ENCODE data around the gene NBPF4.
"Not testable (repeated sequence)": the region's sequence is repeated elsewhere in the genome, so short reads cannot be mapped to it uniquely, and the experiment has no call there.

Gene NBPF4

DNA sequence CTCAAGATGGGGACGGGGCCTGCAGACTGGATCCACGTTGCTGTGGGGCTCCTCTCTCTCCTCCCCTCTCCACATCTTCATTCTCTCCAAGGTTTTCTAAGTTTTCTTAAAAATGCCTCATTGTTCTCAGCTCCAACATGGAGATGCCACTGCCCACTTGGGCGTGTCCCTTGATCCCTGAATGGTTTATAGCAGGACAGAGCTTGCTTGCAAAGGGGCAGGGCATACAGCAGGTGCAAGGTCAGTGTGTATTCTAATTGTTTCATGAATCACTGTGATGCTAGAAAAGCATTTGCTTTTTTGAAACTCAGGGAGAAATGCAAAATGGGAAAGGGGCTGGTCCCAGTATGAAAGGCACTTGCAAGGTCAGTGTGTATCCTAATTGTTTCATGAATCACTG, 13.9 kb downstream of the NBPF4 start:
- H3K9ac ChIP-seq (ENCODE audit: low read length); H3K4me3 ChIP-seq (ENCODE audit: low read length); H3K9me3 ChIP-seq (ENCODE audit: control insufficient read depth, low read depth, low read length); H3K27ac ChIP-seq (ENCODE audit: low read length); H3K4me1 ChIP-seq (ENCODE audit: control insufficient read depth, low read depth, low read length); H3K27me3 ChIP-seq (ENCODE audit: control insufficient read depth, insufficient read depth, low read length); H3K36me3 ChIP-seq (ENCODE audit: control insufficient read depth, low read depth, low read length): not testable (repeated sequence)

DNA sequence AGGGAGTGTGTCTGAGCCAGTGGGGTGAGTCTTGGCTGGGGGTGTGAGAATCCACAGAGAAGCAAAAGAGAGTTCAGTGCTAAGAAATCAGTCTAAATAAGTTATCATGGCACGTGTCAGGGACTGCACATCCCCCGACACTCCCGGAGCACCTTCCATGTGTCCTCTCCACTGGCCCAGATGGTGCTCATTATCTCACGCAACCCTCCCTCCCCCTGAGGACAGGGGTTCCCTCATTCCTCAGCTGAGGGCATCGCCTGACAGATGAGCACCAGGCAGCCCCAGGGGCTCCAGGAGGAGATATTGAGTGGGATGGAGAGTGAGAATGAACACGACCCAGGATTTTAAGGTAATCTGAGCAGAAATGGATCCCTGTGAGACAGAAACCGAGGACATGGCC, 16.1 kb downstream of the NBPF4 start:
- not testable (repeated sequence) for H3K27ac ChIP-seq (ENCODE audit: low read length); H3K4me3 ChIP-seq (ENCODE audit: low read length); H3K27me3 ChIP-seq (ENCODE audit: control insufficient read depth, insufficient read depth, low read length)

DNA sequence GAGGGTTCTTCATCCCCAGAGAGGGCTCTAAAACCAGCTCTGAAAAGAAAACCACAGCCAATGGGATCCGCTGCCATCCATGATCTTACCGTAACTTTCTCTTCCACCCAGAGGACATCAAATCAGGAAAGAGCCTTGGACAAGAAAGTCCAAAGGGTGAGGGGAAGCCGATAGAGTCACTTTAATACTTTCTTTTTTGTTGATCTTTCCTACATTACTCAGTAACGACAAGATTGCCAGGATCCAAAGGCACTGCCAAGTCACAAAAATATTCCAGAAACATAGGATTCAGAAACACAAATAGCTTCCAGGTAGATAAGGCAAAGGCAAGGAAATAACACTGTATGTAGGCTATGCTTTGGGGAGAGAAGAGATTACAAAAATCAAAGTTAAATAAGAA, 17.0 kb downstream of the NBPF4 start:
- H3K9ac ChIP-seq (ENCODE audit: low read length); H3K9me3 ChIP-seq (ENCODE audit: control insufficient read depth, low read depth, low read length); H3K36me3 ChIP-seq (ENCODE audit: control insufficient read depth, low read depth, low read length); H3K4me1 ChIP-seq (ENCODE audit: control insufficient read depth, low read depth, low read length); H3K4me3 ChIP-seq (ENCODE audit: low read length); H3K27me3 ChIP-seq (ENCODE audit: control insufficient read depth, insufficient read depth, low read length); H3K27ac ChIP-seq (ENCODE audit: low read length): not testable (repeated sequence)

More for the DNA sequence above, 16.1 kb downstream of the NBPF4 start:
- H3K9ac ChIP-seq (ENCODE audit: low read length); H3K36me3 ChIP-seq (ENCODE audit: control insufficient read depth, low read depth, low read length); H3K9me3 ChIP-seq (ENCODE audit: control insufficient read depth, low read depth, low read length); H3K4me1 ChIP-seq (ENCODE audit: control insufficient read depth, low read depth, low read length): not testable (repeated sequence)

DNA sequence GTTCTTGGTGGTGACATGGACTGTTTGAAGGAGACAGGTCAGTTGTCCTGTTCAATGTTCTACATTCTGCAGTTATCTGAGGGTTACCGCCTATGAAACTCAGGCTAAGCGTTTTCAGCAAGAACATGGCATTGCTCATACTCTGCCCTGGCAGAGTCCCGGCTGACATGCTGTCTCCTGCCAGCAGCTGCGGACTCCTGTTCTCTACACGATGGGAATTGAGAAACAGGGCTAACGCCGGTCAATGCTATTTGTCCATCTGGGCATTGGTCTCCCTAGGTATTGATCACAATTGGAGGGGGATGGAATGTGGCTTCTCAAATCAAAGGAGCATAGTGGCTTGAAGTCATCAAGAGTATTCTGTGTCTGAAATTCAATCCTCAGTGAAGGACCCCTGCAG, 20.6 kb downstream of the NBPF4 start:
- not testable (repeated sequence) for H3K27ac ChIP-seq (ENCODE audit: low read length); H3K4me1 ChIP-seq (ENCODE audit: control insufficient read depth, low read depth, low read length); H3K9me3 ChIP-seq (ENCODE audit: control insufficient read depth, low read depth, low read length); H3K4me3 ChIP-seq (ENCODE audit: low read length); H3K27me3 ChIP-seq (ENCODE audit: control insufficient read depth, insufficient read depth, low read length); H3K36me3 ChIP-seq (ENCODE audit: control insufficient read depth, low read depth, low read length); H3K9ac ChIP-seq (ENCODE audit: low read length)

DNA sequence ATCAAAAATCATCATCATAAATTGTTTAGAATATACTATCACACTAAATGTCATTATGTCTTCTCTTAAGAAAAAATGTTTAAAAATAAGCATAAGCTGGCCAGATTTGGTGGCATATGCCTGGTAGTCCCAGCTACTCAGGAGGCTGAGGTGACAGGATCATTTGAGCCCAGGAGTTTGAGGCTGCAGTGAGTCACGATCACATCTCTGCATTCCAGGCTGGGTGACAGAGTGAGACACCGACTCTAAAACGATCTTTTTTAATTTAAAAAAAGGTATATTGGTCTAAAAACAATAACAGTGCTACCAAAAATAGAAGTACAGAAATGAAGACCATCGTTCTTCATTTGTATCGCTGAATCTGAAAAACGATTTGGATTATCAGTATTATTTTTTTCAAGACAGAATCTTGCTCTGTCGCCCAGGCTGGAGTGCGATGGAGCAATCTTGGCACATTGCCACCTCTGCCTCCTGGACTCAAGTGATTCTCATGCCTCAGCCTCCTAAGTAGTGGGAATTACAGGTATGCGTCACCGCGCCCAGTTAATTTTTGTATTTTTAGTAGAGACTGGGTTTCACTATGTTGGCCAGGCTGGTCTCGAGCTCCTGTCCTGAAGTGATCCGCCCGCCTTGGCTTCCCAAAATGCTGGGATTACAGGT, 26.2 kb downstream of the NBPF4 start:
- H3K27ac ChIP-seq (ENCODE audit: low read length); H3K4me1 ChIP-seq (ENCODE audit: control insufficient read depth, low read depth, low read length); H3K27me3 ChIP-seq (ENCODE audit: control insufficient read depth, insufficient read depth, low read length); H3K36me3 ChIP-seq (ENCODE audit: control insufficient read depth, low read depth, low read length); H3K4me3 ChIP-seq (ENCODE audit: low read length); H3K9ac ChIP-seq (ENCODE audit: low read length); H3K9me3 ChIP-seq (ENCODE audit: control insufficient read depth, low read depth, low read length): not testable (repeated sequence)

DNA sequence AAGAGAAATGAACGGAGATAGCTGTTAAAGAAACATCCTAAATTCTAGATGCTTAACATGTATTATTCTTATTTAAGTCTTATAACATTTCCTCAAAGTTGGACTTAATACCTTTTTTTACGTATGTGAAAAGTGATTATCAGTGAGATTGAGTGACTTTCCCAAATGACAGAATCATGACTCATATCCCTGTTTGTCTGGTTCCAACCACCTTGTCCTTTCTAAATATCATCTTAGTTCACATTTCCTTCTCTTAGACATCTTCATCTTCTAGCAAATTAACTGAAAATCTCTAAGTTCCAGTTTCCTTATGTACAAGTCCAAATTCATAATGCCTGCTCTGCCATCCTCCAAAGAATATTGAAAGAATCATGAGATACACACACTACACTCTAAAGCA, 26.9 kb downstream of the NBPF4 start:
- not testable (repeated sequence) for H3K27me3 ChIP-seq (ENCODE audit: control insufficient read depth, insufficient read depth, low read length); H3K4me3 ChIP-seq (ENCODE audit: low read length); H3K9ac ChIP-seq (ENCODE audit: low read length); H3K36me3 ChIP-seq (ENCODE audit: control insufficient read depth, low read depth, low read length); H3K9me3 ChIP-seq (ENCODE audit: control insufficient read depth, low read depth, low read length); H3K27ac ChIP-seq (ENCODE audit: low read length); H3K4me1 ChIP-seq (ENCODE audit: control insufficient read depth, low read depth, low read length)

DNA sequence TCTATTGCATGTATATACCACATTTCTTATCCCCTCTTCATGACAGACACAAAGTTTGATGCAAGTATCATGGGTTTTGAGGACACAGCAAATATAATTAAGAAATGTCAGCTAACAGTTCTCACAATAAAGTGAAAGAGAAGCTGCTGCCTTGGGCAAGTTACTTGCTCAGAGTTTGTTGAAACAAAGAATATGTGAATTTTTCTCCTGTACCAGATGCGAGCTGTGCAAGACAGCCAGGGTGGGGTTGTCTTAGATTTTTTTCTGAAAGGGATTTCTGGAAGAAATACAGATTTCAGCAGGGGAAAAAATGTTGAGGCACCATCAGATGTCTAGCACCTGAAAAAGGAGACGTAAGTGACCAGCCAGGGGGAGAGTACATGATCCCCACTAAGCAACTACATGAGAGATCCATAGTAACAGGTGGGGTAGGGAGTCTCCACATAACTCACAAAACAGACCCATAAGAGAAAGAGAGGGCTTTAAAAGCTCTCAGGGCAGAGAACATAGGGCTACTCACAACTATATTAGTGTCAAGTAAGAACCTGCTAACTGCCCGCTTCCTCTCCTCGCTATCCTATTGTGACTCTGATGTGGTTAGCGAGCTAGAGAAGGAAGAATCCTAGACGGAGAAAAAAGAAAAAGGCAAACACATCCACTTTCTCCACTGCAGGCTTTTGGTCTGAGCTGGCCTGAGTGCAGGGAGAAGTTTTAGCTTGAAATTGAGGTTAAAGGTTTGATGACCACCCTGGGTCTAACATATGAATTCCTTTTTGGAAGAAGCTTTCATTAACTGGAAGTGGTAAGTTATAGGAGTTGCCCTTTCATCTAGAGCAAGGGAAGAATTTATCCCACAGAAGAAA, 27.6 kb downstream of the NBPF4 start:
- H3K4me1 ChIP-seq (ENCODE audit: control insufficient read depth, low read depth, low read length); H3K9ac ChIP-seq (ENCODE audit: low read length); H3K9me3 ChIP-seq (ENCODE audit: control insufficient read depth, low read depth, low read length); H3K27me3 ChIP-seq (ENCODE audit: control insufficient read depth, insufficient read depth, low read length); H3K4me3 ChIP-seq (ENCODE audit: low read length); H3K27ac ChIP-seq (ENCODE audit: low read length); H3K36me3 ChIP-seq (ENCODE audit: control insufficient read depth, low read depth, low read length): not testable (repeated sequence)

DNA sequence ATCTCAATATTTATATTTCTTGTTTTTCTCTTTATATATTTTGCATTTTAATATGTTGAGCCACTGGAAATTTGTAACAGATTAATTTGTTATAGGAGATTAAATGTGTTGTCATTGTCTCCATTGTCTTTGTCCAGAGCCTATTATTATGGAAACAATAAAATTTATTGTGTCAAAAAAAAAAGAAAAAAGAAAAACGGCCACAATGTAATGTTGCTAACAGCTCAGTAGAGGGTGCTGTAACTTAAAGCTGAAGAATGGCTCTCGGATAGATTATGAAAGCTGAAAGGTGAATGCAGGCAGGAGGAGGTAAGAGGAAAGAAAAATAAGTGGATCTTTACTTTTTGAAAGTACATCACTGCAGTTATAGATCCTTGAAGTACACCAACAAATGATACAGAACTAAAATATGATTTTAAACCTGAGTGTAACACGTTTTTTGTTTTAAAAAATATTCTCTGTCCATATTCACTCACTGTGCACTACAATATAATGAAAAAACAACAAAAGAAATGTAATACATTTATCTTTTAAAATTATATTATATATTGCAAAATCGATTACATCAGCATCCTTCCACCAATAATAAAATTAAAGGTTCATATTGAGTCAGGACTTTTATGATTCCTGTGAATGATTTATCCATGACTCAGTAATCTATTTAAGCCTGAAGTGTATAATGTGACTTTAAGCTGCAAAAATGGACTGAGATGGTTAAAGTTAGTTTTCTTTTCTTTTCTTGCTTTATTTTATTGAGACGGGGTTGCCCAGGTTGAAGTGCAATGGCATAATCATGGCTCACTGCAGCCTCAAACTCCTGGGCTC, 29.0 kb downstream of the NBPF4 start:
- not testable (repeated sequence) for H3K36me3 ChIP-seq (ENCODE audit: control insufficient read depth, low read depth, low read length); H3K27me3 ChIP-seq (ENCODE audit: control insufficient read depth, insufficient read depth, low read length)

DNA sequence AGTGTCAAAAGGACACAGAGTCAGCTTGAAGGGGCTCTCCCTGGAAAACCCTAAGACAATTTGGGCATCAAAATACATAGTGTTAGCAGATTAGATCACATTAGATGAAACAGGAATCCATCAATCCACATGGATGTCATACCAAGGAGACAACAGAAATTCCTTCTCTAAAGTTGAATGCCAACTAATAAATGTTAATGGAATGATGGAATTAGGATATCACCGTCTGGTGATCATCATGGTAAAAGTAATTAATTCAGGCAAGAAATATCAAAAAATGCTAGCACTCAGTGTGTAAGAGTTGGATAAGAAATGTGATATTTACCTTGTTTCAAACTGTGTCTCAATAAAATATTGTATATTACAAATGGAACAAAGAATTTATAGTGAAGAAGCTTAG, 32.9 kb downstream of the NBPF4 start:
- Histone ChIP-seq H3K9me3 (ENCODE audit: control insufficient read depth, low read depth, low read length) (no peaks in the 10 kb centered on the region), H3K4me1 (ENCODE audit: control insufficient read depth, low read depth, low read length) (no peaks in the 10 kb centered on the region), H3K27me3 (ENCODE audit: control insufficient read depth, insufficient read depth, low read length) (no peaks in the 10 kb centered on the region), H3K36me3 (ENCODE audit: control insufficient read depth, low read depth, low read length) (no peaks in the 10 kb centered on the region), H3K27ac (ENCODE audit: low read length) (no peak overlapping the region), H3K9ac (ENCODE audit: low read length) (no peak overlapping the region), H3K4me3 (ENCODE audit: low read length) (no peak overlapping the region)

More for the DNA sequence above, 29.0 kb downstream of the NBPF4 start:
- H3K4me1 ChIP-seq (ENCODE audit: control insufficient read depth, low read depth, low read length); H3K9me3 ChIP-seq (ENCODE audit: control insufficient read depth, low read depth, low read length); H3K9ac ChIP-seq (ENCODE audit: low read length); H3K4me3 ChIP-seq (ENCODE audit: low read length); H3K27ac ChIP-seq (ENCODE audit: low read length): not testable (repeated sequence)

DNA sequence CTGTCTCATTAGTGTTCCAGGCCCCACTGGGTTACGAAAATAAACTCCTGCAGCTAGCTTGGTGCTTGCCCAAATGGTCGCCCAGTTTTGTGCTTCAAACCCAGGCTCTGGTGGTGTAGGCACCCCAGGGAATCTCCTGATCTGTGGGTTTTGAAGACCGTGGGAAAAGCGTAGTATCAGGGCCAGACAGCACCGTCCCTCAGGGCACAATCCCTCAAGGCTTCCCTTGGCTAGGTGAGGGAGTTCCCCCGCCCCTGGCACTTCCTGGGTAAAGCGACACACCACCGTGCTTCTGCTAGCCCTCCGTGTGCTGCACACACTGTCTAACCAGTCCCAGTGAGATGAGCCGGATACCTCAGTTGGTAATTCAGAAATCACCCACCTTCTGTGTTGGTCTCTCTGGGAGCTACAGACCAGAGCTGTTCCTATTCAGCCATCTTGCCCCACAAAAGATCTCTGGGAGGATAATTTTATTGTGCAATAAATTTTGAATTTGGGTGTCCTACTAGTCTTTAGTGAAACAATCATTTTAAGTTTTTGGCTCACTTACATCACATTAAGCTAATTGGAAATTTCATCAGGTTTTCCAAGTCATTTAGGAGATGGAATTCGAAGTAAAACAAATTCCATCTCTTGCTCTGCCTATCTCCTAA, 34.3 kb downstream of the NBPF4 start:
- H3K9me3 ChIP-seq (ENCODE audit: control insufficient read depth, low read depth, low read length), result no peaks in the 10 kb centered on the region
- H3K4me1 ChIP-seq (ENCODE audit: control insufficient read depth, low read depth, low read length), result no peaks in the 10 kb centered on the region
- no peaks in the 10 kb centered on the region for H3K27me3 ChIP-seq (ENCODE audit: control insufficient read depth, insufficient read depth, low read length)
- H3K36me3 ChIP-seq (ENCODE audit: control insufficient read depth, low read depth, low read length), result no peaks in the 10 kb centered on the region
- H3K9ac ChIP-seq (ENCODE audit: low read length), result no peak overlapping the region
- no peak overlapping the region for H3K27ac ChIP-seq (ENCODE audit: low read length)
- no peak overlapping the region for H3K4me3 ChIP-seq (ENCODE audit: low read length)

DNA sequence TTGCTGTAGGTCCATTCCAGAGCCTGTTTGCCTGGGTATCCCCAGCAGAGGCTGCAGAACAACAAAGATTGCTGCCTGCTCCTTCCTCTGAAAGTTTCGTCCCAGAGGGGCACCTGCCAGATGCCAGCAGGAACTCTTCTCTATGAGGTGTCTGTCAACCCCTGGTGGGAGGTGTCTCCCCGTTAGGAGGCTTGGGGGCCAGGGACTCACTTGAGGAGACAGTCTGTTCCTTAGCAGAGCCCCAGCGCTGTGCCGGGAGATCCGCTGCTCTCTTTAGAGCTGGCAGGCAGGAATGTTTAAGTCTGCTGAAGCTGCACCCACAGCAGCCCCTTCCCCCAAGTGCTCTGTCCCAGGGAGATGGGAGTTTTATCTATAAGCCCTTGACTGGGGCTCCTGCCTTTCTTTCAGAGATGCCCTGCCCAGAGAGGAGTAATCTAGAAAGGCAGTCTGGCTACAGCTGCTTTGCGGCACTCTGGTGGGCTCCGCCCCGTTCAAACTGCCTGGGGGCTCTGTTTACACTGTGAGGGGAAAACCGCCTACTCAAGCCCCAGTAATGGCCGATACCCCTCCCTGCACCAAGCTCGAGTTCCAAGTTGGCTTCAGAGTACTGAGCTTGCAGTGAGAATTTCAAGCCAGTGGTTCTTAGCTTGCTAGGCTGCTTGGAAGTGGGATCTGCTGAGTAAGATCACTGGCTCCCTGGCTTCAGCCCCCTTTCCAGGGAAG, 35.0 kb downstream of the NBPF4 start:
- Histone ChIP-seq H3K9me3 (ENCODE audit: control insufficient read depth, low read depth, low read length) (no peaks in the 10 kb centered on the region), H3K27ac (ENCODE audit: low read length) (no peak overlapping the region), H3K9ac (ENCODE audit: low read length) (no peak overlapping the region), H3K4me3 (ENCODE audit: low read length) (no peak overlapping the region), H3K27me3 (ENCODE audit: control insufficient read depth, insufficient read depth, low read length) (no peaks in the 10 kb centered on the region), H3K36me3 (ENCODE audit: control insufficient read depth, low read depth, low read length) (no peaks in the 10 kb centered on the region), H3K4me1 (ENCODE audit: control insufficient read depth, low read depth, low read length) (no peaks in the 10 kb centered on the region)

Measured in iPS-18a (cell line).